HG03521 (cell line): ENCODE data around the gene CADM2.
"Not testable (repeated sequence)": the region's sequence is repeated elsewhere in the genome, so short reads cannot be mapped to it uniquely, and the experiment has no call there.

Source experiments
- ATAC-seq: cut with Tn5 transposase; IDR thresholded peaks from one replicate; pipeline ENCODE4 v1.9.1; 2021; ENCODE audit warnings: mild to moderate bottlenecking, moderate library complexity; ENCODE audit not compliant: unreplicated experiment

CADM2 gene

DNA sequence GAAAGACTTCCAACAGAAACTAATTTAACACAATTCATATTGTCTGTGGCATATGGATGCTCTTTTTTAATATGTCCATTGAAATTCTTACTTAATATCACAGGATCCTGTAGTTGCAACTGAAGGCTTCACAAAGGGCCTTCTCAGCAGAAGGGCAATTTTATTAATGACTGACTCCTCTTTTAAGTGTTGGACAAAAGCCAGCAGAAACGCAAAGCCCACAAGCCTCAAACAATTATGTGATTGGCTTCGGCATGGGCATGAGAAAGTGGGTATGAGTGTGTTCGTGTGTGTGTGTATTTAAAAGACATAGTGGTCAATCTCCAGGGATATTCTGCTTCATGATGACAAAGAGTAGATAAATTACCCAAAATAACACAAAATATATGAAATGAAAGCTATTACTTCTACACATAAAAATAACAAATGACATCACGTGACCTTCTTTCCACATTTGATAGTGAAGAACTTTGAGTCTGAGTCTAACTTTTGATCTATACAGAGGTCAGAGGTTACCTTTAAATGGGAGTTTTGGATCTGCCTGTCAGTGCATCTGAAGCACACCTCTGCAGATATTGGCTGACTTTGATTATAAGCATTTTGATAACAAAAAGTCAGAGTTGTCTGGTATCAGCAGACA lies 496.9 kb downstream of the CADM2 start:
- ATAC-seq: no peak

DNA sequence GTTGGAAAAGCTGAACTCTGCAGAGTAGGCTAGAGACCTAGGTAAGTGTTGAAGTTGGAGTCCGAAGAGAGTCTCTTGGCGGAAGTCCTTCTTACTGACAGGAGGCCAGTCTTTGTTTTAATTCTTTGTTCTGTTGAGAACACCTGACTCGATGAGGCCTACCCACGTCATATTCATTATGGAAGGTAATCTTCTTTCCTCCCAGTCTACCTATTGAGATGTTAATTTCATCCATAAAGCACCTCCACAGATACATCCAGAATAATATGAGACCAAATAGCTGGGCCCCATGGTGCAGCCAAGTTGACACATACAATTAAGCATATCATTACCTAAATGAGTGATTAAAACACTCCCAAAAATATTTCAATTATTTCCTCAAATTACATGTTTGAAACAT lies 515.5 kb downstream of the CADM2 start:
- ATAC-seq: no peak

DNA sequence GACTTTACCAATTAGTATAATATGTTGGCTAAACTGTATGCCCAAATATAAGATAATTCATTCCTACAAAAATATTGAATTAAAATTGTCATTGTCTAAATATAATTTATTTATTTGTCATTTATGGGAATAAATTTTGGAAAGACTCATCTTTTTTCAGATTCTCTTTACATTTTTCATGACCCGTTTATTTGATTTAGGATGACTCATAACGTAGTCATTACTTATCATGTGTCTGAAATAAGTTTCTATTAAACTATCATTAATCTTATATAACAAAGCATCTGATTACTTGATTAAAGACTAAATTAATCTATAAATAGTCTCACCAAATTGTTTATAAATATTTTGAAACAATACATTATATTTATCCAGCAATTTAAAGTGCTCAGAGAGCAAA lies 516.6 kb downstream of the CADM2 start:
- no peak for ATAC-seq

DNA sequence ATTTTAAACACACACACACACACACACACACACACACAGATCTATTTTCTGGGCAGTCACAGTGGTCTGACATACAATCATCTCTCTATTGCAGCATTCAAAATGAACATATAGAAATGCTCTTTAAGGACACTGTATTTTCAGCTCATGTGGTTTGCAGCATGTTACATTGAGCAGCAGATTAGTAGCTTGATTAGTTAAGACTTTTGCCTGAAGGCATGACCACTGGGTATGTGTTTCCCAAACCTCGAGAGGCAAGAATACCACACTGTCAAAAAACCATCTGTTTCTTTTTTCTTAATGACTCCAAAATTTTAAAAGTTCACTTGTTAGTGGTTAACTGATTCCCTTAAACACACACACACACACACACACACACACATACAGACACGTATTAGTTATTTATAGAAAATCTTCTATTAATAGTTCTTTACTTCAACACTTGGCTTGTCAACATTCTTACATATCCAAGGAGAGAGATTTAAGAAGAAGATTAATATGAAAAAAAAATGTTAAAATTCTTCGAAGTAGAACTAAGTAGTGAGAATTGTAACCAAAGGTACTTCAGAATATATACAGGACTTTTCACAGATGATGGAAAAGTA lies 518.2 kb downstream of the CADM2 start:
- no peak for ATAC-seq

DNA sequence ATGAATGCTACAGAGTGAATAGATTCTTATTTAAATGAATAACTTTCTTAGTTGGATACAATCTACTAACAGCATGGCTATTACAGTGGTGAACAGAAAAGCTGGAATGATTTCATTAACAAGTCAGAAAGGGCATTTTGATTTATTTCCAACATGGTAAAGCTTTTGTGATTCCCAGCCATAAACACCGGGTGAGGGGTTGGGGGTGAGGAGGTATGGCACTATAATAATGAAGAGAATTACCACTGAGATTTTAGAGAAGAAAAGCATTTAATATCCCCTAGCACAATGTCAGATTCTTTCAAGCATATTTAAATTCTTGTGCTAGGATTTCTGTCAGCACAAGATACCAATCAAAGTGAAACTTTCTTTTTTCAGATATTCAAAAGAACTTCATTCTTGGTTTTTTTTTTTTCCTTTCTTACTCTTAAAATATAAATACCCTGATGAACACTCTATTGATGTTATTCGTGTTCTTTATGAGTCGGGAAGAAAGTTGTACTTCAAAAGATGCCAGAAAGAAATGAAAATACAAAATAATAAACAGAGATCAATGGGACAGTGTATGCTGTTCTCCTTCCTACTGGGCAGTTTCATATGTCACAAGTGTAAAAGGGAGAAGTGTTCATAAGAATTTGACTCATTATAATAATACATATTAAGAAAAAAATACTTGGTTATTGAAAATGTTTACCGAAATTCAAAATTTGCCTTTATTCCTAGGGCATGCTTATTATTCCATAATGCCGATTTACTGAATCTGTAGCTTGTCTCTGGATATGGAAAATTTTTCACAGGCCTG lies 522.8 kb downstream of the CADM2 start:
- no peak for ATAC-seq

DNA sequence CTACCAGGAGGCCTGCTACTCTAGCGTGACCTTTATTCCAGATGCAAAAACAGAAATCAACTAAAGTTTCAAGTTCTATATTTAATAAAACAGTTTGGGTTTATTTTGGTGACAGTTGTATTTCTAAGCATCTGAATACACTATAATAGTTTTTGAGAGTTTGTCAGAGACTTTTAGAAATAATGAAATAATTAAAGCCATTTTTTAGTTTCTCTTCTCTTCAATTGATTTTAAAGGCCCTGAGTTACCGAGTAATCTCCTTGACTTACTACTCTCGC lies 523.4 kb downstream of the CADM2 start:
- ATAC-seq: no peak

DNA sequence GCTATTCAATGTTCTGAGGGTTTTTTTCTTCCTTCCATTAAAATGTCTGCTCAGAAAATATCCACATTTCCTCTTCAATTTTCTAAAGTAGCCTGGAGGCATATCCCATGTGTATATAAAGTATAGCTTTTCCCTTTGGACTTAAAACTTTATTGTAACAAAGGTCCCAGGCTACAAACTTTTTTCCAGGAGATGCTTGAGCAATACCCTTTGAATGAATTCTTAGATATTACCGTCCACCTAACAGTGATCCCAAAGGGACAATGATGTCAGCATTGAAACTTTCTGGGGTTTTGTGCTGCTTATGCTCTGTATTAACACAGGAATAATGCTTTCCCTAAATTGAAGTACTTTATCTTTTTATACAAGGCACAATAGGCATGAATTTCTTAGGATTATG lies 525.2 kb downstream of the CADM2 start:
- ATAC-seq: no peak

DNA sequence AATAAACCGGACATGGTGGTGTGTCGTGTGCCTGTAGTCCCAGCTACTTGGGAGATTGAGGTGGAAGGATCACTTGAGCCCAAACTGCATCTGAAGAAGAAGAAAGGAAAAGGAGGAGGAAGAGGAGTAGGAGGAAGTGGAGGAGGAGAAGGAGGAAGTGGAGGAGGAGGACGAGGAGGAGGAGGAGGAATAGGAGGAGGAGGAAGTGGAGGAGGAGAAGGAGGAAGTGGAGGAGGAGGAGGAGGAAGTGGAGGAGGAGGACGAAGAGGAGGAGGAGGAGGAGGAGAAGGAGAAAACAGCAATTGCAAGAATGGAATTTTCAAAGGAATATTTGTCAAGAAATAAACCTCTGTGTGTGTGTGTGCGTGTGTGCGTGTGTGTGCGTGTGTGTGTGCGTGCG lies 528.6 kb downstream of the CADM2 start:
- no peak for ATAC-seq

DNA sequence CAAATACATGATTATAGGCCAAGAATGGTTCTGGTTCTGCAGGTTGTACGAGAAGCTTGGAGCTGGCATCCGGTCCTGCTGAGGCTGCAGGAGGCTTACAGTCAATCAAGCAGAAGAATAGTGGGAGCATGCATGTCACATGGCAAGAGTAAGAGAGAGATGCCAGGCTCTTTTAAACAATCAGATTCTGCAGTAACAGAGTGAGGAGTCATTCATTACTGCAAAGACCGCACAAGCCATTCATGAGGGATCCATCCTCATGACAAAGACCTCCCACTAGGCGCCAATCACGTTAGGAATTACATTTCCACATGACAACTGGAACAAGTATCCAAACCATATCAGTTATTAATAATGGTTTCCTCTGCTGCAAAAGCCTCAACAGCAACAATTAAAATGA lies 536.8 kb downstream of the CADM2 start:
- no peak for ATAC-seq

DNA sequence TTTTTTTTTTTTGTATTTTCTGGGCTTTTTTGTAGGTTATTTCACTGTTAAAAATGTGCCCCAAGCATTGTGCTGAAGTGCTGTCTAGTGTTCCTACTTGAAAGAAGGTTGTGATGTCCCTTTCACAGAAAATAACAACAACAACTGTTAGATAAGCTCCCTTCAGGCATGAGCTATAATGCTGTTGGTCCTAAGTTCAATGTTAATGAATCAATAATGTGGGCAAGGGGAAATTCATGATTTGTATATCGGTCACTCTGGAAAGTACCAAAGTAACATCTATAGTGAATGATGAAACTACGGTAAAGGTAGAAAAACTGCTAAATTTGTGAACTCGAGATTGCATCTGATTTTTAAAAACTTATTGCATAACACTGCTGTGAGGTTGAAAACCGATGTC lies 539.4 kb downstream of the CADM2 start:
- ATAC-seq: no peak

DNA sequence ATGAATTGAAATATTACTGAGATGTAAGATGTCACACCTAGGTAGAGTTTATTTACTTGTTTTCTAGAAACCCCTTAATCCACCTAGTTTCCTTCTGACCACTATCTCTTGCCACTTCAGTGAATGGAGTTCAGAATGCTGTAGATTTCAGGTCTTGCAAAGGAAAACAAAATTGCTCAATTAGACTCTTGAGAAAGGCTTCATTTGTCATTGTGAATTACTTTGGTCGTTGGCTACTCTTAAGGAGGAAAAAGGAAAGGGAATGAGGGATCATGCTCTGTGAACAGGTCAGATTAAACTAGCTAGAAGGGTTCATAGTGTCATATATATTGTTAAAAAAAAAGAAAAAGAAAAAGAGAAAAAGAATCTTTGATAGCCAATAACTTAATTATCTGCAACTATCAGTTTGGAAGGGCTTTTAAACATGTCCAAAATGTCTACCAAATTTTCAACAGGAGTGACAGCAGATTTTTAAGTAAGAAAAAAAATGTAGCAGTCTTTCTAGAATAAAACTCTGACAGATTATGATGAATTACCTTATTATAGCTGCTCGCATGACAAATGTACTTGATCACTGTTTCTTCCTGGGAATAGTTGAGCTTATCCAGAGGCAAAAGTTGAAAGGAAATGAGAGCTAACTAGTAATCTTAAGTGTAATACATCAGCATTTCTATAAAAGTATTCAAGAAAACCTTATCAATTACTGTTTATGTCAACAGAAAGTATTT lies 543.5 kb downstream of the CADM2 start:
- ATAC-seq: no peak

DNA sequence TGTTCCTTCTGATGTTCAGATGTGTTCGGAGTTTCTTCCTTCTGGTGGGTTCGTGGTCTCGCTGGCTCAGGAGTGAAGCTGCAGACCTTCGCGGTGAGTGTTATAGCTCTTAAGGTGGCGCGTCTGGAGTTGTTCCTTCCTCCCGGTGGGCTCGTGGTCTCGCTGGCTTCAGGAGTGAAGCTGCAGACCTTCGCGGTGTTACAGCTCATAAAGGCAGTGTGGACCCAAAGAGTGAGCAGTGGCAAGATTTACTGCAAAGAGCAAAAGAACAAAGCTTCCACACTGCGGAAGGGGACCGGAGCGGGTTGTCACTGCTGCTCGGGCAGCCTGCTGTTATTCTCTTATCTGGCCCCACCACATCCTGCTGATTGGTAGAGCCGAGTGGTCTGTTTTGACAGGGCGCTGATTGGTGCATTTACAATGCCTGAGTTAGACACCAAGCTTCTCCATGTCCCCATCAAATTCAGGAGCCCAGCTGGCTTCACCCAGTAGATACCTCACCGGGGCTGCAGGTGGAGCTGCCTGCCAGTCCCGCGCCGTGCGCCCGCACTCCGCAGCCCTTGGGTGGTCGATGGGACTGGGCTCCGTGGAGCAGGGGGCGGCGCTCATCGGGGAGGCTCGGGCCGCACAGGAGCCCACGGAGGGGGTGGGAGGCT lies 545.5 kb downstream of the CADM2 start:
- ATAC-seq: not testable (repeated sequence)

DNA sequence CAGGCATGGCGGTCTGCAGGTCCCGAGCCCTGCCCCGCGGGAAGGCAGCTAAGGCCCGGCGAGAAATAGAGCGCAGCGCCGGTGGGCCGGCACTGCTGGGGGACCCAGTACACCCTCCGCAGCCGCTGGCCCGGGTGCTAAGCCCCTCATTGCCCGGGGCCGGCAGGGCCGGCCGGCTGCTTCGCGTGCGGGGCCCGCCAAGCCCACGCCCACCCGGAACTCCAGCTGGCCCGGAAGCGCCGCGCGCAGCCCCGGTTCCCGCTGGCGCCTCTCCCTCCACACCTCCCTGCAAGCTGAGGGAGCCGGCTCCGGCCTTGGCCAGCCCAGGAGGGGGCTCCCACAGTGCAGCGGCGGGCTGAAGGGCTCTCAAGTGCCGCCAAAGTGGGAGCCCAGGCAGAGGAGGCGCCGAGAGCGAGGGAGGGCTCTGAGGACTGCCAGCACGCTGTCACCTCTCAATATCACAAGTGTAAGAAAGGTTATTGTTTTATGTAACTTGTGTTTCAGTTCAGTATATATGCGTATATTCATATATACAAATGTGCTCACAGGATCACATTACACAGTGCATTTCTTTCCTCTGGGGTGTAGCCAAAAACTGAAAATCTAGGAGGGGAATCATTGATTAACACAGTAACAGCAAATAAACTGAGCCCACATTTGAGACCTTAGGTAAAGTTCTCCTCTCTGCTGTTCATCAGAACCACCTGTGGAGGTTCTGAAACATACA lies 546.2 kb downstream of the CADM2 start:
- ATAC-seq: not testable (repeated sequence)

DNA sequence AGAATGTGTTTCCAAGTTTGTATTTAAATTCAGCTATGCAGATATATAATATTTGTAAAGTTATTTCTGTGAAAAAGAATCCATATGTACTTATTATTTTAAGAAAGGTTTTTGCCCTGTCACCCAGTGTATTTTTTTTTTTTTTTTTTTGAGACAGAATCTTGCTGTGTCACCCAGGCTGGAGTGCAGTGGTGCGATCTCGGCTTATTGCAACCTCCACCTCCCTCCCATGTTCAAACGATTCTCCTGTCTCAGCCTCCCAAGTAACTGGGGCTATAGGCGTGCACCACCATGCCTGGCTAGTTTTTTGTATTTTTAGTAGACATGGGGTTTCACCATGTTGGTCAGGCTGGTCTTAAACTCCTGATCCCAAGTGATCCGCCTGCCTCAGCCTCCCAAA lies 548.3 kb downstream of the CADM2 start:
- ATAC-seq: not testable (repeated sequence)

DNA sequence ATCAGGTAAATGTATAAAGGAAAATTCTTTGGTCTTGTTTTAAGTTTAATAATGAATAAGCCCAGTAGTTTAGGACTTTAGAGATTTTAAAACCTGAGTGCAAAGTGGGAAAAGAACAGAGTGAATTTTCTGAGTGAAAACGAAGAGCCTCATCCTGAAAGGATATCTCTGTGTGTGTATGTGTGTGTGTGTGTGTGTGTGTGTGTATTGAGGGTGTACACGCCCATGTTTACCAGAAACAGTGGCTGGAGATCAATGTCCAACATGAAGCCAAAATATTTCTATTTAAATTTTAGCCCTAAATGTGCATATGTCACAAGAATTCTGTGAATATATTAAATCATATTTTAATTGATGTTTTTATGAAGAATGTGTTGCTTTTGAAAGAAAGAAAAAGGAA lies 549.9 kb downstream of the CADM2 start:
- ATAC-seq: no peak

DNA sequence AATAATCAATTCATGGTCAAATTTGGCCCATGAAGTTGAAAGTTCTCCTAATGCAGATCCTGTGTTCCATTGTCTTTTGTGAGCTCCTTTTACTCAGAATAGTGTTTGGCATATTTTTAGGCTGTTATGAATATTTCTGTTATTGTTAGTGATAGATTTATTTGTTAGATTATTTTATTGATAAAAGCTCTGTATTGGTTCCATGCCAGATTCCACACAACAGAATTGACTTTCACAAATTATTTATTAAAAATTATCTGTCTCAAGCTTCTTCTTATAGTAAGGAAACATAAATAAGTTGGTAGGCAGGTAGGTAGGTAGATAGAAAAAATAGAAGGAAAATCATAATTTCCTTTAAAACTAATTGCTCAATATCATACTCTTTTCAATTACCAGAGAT lies 557.4 kb downstream of the CADM2 start:
- ATAC-seq: no peak

DNA sequence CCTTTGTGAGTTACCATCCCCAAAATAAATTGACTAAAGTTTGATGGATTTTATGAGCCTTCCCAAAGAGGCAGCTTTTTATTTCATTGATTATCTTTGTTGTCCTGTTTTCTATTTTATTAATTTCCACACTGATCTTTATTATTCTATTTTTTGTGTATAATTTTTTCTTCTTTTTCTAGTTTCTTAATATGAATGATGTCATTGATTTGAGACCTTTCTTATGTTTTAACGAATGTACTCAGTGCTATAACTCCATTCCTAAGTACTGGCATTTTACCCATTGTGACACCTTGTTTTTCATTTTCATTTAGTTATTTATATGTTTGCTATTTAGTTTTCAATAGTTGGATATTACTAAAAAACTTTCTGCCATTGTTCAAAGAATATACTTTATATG lies 565.3 kb downstream of the CADM2 start:
- no peak for ATAC-seq

DNA sequence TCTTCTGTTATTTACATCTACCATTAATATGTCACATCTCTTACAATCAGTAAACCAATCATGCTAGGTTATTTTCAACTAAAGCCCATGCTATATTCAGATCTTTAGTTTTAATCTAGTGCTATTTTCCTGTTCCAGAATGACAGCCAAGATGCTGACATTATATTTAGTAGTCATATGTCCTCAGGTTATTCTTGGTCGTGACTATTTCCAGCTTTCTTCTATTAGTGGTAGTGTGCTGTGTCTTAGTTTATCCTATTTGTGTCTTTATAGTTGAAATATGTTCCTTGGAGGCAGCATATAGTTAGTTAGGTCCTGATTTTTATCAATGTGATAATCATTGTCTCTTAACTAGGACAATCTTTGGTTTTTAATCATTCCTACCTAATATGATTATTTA lies 566.5 kb downstream of the CADM2 start:
- ATAC-seq: no peak

DNA sequence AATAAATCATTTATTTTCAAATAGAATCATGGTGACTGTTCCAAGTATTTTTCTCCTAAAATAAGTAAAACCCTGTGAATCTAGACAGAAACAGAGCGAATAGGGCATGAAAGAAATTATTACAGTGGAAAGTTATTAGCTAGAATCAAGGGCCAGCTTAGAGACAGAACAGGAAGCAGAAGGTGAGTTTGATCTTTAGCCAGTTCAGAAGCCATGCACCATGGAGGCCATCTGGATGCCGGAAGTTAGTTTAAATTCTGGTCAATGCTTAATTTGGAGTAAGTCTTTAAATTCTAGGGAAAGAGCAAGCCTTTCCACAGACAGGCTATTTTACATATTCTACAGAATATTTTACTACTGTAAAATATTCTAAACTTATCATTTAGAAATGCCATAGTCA lies 574.8 kb downstream of the CADM2 start:
- ATAC-seq: no peak

DNA sequence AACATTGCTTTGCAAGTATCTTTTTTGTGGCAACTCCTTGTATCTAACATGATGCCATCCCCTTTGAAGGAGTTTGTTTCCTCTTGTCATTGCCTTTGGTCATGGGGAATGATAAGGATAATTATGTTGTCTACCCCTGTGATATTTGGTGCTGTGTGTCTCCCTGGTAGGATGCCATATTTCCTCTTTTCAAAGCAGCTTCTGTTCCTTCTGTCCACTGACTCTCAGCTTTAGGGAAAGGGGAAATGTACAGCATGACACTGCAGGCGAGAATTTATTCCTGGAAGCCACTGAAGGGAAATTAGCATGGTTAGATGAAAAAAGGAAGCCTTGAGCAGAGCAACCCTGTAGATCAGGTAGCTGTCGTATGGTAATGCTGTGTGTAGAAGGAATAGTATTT lies 576.7 kb downstream of the CADM2 start:
- ATAC-seq: no peak

DNA sequence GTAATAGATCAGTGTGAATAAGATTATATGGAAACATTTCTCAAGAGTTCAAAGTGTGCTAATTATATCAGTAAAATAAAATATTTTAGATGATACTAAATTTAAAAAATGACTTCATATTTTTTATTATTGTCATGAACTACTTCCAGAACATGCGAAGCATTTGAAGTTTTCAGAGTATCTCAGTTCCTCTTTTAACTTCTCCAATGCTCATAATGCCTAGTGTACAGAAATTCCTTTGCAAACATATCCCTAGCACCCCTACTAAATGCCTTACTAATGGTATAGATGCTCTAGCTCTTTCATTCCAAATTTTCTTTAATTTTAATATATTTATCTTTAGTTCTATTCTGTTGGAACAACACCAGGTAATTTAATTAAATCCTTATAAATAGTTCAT lies 580.4 kb downstream of the CADM2 start:
- ATAC-seq: no peak
